ENCODE data around the gene IL17F.

The IL17F gene

DNA sequence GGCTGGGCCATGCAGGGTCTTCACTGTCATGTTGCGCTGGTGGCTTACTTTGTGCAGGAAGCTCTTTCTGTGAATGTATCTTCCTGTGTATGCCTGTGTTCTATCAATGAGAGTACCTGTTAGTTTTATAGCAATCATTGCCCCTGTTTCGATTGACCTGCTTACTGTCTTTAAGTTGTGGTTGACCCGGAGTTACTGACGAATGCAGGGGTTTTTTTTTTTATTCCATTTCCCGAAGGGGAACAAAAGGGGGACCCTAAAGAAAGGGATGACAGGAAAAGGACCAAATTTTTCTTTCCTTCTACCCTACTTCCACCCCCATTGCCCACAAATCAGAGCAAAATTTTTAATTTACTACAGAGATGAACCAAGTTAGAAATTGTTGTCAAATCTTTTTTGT, at the start of gene IL17F:
Gene IL17F, minus strand, starts transcription at position 101 of the 400 bp plus-strand sequence. Its CDS starts 71 bp downstream, at position 30.
- no peak for DNase-seq

DNA sequence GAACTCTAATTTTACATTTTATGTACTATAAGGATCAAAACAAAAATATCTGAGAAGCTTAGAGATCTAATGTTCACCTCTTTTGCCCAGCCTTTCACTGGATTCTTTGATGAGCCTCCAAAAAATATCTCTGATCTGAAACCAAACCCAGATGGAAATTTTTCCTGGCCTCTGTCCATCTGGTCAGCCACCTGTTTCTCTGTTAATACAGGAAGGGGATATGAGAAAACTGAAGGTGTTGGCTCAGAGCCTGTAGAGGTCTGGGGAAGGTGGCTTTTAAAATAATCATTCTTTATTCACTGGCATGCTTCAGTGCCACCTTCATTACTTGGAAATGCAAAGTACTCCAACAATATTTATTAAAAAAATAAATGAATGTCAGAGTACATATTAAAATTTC, 48.8 kb upstream of the IL17F start:
- peak in 1 of 2 experiments; percentile 43 for DNase-seq

DNA sequence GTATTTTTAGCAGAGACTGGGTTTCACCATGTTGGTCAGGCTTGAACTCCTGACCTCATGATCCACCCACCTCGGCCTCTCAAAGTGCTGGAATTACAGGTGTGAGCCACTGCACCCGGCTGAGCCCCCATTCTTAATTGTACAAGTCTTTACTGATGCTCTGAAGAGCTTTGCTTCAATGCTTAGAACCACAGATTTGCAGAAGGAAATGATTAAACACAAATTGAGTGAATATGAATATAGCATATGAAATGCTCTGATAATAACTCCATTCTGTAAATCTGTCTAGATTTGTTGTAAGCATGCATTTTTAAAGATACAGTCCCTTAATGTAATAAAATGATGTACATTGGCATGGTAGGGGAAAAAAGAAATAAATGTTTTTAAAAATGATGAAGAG, 44.5 kb upstream of the IL17F start:
- DNase-seq: no peak

DNA sequence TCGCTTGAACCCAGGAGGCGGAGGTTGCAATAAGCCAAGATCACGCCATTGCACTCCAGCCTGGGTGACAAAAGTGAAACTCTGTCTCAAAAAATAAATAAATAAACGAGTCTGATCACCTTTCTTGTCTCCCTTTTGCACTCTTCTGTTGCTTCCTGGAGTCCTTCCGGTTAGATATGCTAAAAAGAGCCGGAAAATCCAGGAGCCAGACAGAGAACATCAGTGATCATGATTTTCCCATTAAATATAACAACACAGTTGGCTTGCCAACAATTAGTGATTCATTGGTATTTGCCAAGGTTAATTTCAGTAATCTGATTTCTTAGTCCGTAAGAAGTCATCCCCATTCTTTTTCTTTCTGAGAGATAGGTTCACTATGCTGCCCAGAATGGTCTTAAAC, 43.9 kb upstream of the IL17F start:
- no peak for DNase-seq

DNA sequence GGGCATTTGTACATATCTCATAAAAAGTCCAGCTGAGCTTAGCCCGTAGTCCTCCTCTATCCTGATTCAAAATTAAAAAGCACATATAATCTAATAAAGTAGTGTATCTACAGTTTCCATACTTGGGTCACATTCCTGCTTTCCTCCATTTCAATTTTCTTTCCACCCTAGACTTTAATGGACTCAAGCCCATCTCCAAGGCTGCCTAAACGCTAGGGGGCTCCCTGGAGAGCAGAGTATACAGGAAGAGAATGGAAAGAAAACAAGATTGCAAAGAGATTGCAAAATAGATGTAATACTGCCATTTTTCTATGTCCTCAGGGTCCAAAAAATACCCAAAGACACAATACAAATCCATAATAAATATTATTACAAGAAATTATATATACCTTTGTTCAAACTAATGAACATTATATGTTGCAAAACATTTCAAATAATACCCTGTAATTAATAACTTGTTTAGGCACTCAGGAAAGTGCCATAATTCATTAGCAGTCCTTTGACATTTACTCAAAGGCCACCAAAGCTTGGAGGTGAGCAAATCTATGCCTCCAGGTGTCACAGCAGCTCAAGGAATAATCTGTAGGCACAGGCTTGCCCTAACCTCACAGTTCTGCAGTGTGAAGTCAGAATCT, 42.6 kb upstream of the IL17F start:
- no peak for DNase-seq

DNA sequence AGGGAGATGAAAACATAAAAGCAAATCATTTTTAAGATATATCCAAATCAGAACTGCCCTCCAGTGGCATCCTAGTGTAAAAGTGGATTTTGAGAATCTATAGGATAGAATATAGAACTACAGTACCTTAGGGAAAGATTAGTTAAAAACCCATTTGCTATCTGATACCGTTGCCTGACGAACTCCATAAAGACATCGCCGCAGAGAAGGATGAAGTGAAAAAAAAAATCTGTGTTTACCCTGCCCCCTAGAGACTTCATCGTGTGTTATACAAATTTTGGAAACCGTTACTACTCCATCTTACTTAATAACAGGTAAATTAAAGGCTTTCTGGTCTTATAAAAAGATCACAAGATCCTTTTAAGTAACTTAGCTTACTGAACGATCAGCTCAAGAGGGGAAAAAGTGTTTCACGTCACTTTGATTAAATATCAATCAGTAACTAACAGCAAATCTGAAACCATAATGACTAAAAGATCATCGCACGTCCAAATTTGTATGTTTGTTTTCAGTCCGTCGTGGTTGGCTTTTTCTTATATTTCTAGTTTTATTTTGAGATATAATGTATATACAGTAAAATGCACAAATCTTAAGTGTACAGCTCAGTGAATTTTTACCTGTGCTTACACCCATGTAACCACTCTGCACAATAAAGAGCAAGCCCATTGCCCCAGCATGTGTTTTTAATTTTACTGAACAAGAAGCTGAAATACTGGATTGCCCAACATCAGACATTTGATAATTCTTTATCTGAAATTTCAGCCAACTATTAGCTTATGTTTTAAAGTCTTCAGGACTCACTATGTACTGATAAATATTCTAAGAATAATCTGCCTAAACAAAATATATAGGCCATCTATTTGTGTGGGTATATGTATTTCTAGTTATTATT, 41.1 kb upstream of the IL17F start:
- peak in 1 of 2 experiments; percentile 14 for DNase-seq

DNA sequence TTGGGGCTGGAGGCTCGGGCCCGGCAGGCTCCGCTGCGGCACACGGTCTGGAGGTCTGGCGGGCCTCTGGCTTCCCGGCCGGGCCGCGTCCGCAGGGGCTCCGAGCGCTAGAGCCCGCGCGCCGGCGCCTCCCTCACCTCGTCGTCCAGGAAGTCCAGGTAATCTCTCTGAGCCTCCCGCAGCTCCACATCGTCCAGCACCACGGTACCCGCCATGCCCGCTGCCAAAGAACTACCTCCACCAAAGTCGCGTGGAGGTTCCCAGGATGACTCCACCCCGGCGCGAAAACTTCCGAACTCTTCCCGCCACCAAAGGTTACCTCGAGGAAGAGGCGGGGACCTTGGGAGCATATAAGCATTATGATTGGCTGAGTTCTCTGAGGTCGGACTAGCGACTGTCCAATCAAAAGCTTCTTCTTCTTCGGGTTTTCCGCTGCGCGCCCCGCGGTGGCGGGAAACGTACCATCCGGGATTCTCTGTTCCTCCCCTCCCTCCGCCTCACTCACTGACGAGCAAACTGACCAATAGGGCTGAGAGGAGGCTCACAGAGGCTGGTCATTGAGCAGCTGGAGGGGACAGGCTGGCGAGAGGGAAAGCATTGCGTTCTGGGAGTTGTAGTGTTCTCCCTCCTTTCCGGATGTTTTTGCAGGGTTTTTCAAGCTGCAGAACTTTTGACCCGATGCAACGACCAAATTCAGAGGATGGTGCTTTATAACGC, 40.3 kb upstream of the IL17F start, which contains the start of gene MCM3:
Gene MCM3, minus strand, starts transcription at position 283 of the 717 bp plus-strand sequence. Its CDS starts 68 bp downstream, at position 215.
- DNase-seq: peak; percentile 98

GRCh38 chr6:52284131-52284459, 39.8 kb upstream of the IL17F start:
- no peak for DNase-seq

- DNase-seq: no peak
Observed at GRCh38 chr6:52283111-52283510, 38.8 kb upstream of the IL17F start.

DNA sequence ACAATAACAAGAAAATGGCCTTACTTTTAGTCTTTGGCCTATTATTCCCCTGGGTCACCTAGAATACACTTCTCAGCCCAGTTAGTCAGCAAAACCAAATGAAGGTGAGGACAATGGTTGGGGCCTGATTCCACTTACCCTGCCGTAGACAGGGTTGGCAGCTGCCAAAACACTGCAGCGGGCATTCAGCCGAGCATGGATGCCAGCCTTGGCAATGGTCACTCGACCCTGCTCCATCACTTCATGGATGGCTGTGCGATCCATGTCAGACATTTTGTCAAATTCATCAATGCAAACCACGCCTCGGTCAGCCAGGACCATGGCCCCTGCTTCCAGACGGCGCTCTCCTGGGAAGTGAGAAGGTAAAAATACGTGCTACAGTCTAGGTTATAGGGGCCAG, 31.8 kb upstream of the IL17F start:
- no peak for DNase-seq

- DNase-seq: no peak
Observed at GRCh38 chr6:52271852-52272460, 27.7 kb upstream of the IL17F start.

- DNase-seq: peak in 1 of 2 experiments; percentile 46
Observed at GRCh38 chr6:52263709-52264540, 19.6 kb upstream of the IL17F start.

DNA sequence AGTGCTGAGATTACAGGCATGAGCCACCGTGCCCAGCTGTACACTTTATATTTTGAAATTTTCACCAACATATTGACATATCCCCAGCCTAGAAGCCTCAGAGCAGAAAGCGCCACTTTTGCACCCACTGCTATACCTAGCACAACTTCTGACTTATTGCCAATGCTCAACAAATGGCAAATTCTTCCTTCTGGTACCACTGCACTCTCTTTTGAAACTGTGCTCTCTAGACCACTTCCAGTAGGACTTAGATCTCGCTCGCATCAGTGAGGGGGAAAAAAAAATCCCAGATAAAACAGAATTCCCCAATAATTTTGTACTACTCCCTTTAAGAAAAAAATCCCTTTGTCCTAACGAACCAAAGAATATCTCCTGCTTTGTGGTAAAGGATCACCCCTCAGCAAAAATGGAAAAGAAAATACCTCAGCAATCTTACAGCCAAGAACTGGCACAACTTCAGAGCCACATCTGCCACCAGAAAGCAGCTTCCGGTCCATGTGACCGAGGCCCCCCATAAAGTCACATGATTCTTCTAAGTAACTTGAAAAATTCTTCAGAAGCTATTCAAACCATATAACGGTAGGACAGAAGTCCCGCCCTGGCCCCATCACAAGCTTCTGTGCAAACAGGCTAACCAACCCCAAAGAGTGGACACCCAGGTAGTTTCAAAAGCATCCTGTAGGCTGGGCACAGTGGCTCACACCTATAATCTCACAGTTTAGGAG, 18.5 kb upstream of the IL17F start:
- no peak for DNase-seq

- no peak for DNase-seq
Observed at GRCh38 chr6:52261229-52261628, 16.9 kb upstream of the IL17F start.

DNA sequence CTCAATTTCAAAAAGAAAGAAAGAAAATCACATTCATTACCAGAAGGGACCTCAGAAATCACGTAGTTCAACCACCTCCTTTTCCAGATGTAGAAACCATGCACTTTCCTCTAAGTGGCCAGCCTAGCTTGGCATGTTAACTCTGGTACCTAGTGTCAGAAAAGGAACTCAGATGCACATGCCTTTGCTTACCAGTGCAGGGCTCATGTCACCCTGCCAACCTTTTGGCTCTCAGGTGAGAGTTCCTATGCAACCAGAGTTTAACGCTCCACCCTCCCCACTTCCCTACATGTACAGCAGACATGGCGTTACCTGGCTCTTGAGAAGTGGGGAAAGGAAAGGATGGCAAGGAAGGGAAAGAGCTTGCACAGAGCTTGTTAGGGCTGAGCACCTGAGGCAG, 16.3 kb upstream of the IL17F start:
- no peak for DNase-seq

DNA sequence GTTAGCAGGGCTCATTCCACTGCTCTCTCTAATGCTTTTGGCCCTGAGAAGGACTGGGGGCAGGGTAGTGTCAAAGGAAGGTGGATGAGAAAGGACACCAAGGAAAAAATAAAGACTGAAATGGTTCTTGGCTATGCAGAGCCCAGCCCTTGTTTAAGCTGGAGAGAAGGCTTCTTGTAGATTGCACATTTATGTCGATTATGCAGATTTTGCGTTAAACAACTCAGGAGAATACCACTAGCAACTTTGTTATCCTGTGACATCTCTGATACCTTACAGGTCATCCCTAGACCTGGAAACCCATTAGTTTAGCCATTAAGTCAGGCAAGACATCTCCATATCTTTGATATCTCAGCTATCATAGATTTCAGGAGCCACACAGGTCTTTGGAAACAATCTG, 11.1 kb upstream of the IL17F start:
- DNase-seq: no peak

- no peak for DNase-seq
Observed at GRCh38 chr6:52254731-52255378, 10.6 kb upstream of the IL17F start.

DNA sequence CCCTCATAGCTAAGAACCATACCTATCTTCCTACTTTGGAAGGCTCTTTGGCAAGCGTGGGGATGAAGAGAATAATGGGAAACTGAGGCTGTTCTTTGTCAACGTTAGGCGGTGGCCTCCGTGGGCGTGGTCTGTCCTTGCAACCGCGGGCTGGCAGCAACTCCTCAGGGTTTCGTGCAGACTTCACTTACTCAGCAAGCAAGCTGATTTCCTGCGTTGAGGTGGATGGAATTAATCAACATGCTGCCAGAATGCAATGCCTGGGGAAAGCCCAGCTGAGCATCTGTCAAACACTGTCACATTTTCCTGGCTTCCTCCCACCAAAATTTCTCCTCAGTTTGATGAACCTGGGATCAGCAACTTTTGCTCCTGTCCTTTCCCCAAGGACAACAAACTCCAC, 9.2 kb upstream of the IL17F start:
- no peak for DNase-seq

DNA sequence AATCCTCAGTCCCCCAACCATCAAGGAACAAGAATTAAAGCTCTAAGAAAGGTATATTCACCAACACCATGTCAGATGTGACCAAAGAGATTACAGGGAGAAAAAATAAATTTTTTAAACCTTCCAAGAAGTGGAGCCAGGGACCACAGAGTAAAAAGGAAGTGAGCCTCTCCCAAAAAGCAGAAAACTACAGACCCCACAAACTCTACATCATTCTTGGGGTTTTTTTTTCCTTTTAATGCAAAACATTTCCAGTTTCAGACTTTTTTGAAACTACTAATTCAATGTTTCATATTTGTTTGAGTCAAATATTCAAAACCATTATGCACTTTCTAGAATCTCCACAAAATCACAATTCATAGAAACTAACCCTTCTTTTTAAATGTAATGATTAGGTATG, 6.8 kb upstream of the IL17F start:
- DNase-seq: no peak

DNA sequence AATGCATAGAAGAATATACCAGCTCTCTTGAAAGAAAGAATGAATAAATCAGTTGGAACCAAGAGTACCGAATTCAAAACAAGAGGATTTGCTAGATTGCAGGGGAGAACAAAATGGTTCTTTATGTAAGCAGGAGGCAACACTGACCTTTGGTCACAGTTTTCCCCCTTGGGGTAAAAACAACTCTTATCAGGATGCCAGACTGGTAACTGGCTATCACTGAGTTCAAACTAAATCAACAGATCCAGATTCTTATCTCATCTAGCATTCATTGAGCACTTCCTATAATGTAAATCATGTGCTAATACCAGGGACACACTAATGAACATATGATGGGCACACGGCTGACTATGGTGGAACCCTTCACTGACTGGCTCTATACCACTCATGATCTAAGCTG, 4.8 kb upstream of the IL17F start:
- no peak for DNase-seq

GRCh38 chr6:52245425-52245824, 1.1 kb upstream of the IL17F start:
- DNase-seq: no peak
